D721Med (cell line): ENCODE data around the gene GLRX3.

ENCODE experiments used
- DNase-seq: peaks from one replicate; pipeline ENCODE4 v3.0.0; 2011; ENCODE audit warnings: low spot score; ENCODE audit not compliant: insufficient read length
- FAIRE-seq: peaks from 2 replicates; lab custom pipeline; 2011; peaks lifted over from hg19 to GRCh38; lab: Jason Lieb, UNC
- TF ChIP-seq, protein P1 (sequence below): IDR thresholded peaks from 2 replicates; pipeline ENCODE4 v1.5.1; 2012; ENCODE audit warnings: mild to moderate bottlenecking, control low read depth; ENCODE audit not compliant: insufficient read depth; ENCODE audit errors: missing control alignments

GLRX3 gene

GRCh38 chr10:130127364-130128061 lies 8.7 kb upstream of the GLRX3 start:
- TF ChIP-seq, protein P1, sequence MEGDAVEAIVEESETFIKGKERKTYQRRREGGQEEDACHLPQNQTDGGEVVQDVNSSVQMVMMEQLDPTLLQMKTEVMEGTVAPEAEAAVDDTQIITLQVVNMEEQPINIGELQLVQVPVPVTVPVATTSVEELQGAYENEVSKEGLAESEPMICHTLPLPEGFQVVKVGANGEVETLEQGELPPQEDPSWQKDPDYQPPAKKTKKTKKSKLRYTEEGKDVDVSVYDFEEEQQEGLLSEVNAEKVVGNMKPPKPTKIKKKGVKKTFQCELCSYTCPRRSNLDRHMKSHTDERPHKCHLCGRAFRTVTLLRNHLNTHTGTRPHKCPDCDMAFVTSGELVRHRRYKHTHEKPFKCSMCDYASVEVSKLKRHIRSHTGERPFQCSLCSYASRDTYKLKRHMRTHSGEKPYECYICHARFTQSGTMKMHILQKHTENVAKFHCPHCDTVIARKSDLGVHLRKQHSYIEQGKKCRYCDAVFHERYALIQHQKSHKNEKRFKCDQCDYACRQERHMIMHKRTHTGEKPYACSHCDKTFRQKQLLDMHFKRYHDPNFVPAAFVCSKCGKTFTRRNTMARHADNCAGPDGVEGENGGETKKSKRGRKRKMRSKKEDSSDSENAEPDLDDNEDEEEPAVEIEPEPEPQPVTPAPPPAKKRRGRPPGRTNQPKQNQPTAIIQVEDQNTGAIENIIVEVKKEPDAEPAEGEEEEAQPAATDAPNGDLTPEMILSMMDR: peak; percentile 88
- DNase-seq (peak; percentile 47), FAIRE-seq (no peak)

GRCh38 chr10:130128062-130128781 lies 8.0 kb upstream of the GLRX3 start:
- TF ChIP-seq, protein P1: no peak
- FAIRE-seq (no peak), DNase-seq (no peak)

DNA sequence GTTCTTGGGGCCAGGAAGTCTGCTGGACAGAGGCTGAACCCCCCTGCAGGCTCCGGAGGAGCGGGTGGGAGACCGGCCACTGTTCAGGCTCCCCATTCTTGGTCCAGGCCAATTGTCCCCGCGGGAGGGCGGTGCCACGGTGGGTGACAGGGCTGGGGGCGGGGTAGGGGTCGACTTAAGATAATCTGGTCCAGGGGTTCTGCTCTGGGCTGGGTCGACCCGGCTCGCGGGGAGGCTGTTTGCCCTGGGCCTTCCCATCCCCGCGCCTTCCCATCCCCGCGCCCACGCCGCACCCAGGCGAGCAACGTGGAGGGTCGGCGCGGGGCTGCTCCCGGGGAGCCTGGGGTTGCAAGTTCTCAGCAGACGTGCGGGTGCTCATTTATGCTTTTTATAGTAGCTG lies 7.3 kb upstream of the GLRX3 start:
- FAIRE-seq (no peak), DNase-seq (no peak)
- TF ChIP-seq, protein P1: no peak

GRCh38 chr10:130135676-130136225 lies 440 bp upstream of the GLRX3 start:
- FAIRE-seq (no peak), DNase-seq (no peak)
- TF ChIP-seq, protein P1: no peak

GRCh38 chr10:130137090-130137448 lies 878 bp downstream of the GLRX3 start:
- TF ChIP-seq, protein P1: no peak
- no peak for DNase-seq
- FAIRE-seq: no peak

DNA sequence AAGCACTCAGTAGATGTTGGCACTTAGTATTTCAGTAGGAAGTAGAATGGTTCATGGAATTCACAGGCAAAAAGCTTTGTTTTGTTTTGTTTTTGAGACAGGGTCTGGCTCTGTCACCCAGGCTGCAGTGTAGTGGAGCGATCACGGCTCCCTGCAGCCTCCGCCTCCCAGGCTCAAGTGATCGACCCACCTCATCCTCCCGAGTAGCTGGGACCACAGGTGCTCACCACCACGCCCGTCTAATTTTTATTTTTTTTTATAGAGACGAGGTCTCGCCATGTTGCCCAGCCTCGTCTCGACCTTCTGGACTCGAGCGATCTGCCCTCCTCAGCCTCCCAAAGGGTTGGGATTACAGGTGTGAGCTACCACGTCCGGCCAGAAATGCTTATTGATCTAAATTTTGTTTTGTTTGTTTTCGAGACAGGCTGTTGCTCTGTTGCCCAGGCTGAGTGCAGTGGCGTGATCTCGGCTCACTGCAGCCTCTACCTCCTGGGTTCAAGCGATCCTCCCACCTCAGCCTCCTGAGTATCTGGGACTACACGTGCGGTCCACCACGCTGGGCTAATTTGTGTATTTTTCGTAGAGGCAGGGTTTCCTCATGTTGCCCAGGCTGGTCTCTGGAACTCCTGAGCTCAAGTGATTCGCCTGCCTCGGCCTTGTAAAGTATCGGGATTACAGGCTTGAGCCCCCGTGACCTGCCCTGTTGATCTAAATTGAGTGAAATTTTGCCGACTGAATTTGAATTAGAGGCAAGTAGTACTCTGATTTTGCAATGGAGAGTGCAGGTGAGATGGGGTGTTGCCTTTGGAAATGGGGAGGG lies 1.7 kb downstream of the GLRX3 start:
- DNase-seq (no peak), FAIRE-seq (no peak)
- TF ChIP-seq, protein P1: no peak
